ENCODE results near the gene PHF12. TPM values are rescaled to one million over a fixed set of nuclear protein-coding genes. Genes with fewer than 3 reads are reported as not detected.
"Not testable (repeated sequence)": the region's sequence is repeated elsewhere in the genome, so short reads cannot be mapped to it uniquely, and the experiment has no call there.

Gene PHF12
- total RNA-seq, 1 donor from 2014 or later: 14.8 TPM

GRCh38 chr17:28916302-28916934 lies 34.9 kb downstream of the PHF12 start:
- DNase-seq (peak; percentile 63), ATAC-seq (ENCODE audit: poor library complexity) (peak; percentile 81)
- intact Hi-C loops (cut with DNase I): loop anchor here (5.0 kb wide), 1 partner anchor 154 kb away; no protein-coding TSS in a partner anchor

- ATAC-seq (ENCODE audit: poor library complexity): no peak
- no peak for DNase-seq
- intact Hi-C loops (cut with DNase I): no loop called here
Observed at GRCh38 chr17:28912938-28913333, 38.4 kb downstream of the PHF12 start.

GRCh38 chr17:28912281-28912937 lies 38.9 kb downstream of the PHF12 start:
- intact Hi-C loops (cut with DNase I): no loop called here
- ATAC-seq (ENCODE audit: poor library complexity): no peak
- DNase-seq: no peak

- intact Hi-C loops (cut with DNase I): no loop called here
- no peak for ATAC-seq (ENCODE audit: poor library complexity)
- no peak for DNase-seq
Observed at GRCh38 chr17:28911411-28912045, 39.8 kb downstream of the PHF12 start.

- ATAC-seq (ENCODE audit: poor library complexity) (no peak), DNase-seq (no peak)
- intact Hi-C loops (cut with DNase I): no loop called here
Observed at GRCh38 chr17:28910534-28910933, 40.8 kb downstream of the PHF12 start.

GRCh38 chr17:28908640-28909167 lies 42.6 kb downstream of the PHF12 start:
- intact Hi-C loops (cut with DNase I): no loop called here
- DNase-seq (no peak), ATAC-seq (ENCODE audit: poor library complexity) (peak; percentile 64)

GRCh38 chr17:28907709-28908475 lies 43.4 kb downstream of the PHF12 start:
- ATAC-seq (ENCODE audit: poor library complexity) (peak; percentile 4), DNase-seq (no peak)
- intact Hi-C loops (cut with DNase I): no loop called here

- DNase-seq (no peak), ATAC-seq (ENCODE audit: poor library complexity) (no peak)
- intact Hi-C loops (cut with DNase I): no loop called here
Observed at GRCh38 chr17:28906706-28907438, 44.4 kb downstream of the PHF12 start.

- intact Hi-C loops (cut with DNase I): no loop called here
- DNase-seq: no peak
- ATAC-seq (ENCODE audit: poor library complexity): no peak
Observed at GRCh38 chr17:28906276-28906675, 45.0 kb downstream of the PHF12 start.

GRCh38 chr17:28904800-28905199 lies 46.5 kb downstream of the PHF12 start:
- intact Hi-C loops (cut with DNase I): no loop called here
- ATAC-seq (ENCODE audit: poor library complexity) (no peak), DNase-seq (no peak)

- intact Hi-C loops (cut with DNase I); ATAC-seq (ENCODE audit: poor library complexity): not testable (repeated sequence)
Observed at GRCh38 chr17:28903546-28903841, 47.8 kb downstream of the PHF12 start.

GRCh38 chr17:28902819-28903545 lies 48.3 kb downstream of the PHF12 start, which contains the start of gene DHRS13:
Gene DHRS13, minus strand, starts transcription at chr17:28903079. Its CDS starts 135 bp downstream, at chr17:28902944.
- intact Hi-C loops (cut with DNase I): no loop called here
- DNase-seq (peak; percentile 95), ATAC-seq (ENCODE audit: poor library complexity) (peak; percentile 95)

More at GRCh38 chr17:28903546-28903841, 47.8 kb downstream of the PHF12 start:
- not testable (repeated sequence) for DNase-seq

- DNase-seq: peak; percentile 70
- intact Hi-C loops (cut with DNase I): no loop called here
Observed at GRCh38 chr17:28901866-28902818, 49.2 kb downstream of the PHF12 start.

GRCh38 chr17:28900986-28901726 lies 50.2 kb downstream of the PHF12 start:
- intact Hi-C loops (cut with DNase I): no loop called here
- no peak for DNase-seq
- ATAC-seq (ENCODE audit: poor library complexity): no peak

More at GRCh38 chr17:28901866-28902818, 49.2 kb downstream of the PHF12 start:
- ATAC-seq (ENCODE audit: poor library complexity): peak; percentile 63

GRCh38 chr17:28899212-28899815 lies 52.0 kb downstream of the PHF12 start:
- DNase-seq (no peak), ATAC-seq (ENCODE audit: poor library complexity) (no peak)
- intact Hi-C loops (cut with DNase I): no loop called here

GRCh38 chr17:28898527-28898955 lies 52.8 kb downstream of the PHF12 start:
- intact Hi-C loops (cut with DNase I): no loop called here
- ATAC-seq (ENCODE audit: poor library complexity) (no peak), DNase-seq (no peak)

Data from Right ventricle myocardium superior (tissue), 1 donor.